HG02759 (cell line): ENCODE results near the gene CABP4.
"Not testable (repeated sequence)": the region's sequence is repeated elsewhere in the genome, so short reads cannot be mapped to it uniquely, and the experiment has no call there.

Source experiments
- ATAC-seq: cut with Tn5 transposase; IDR thresholded peaks from one replicate; pipeline ENCODE4 v1.9.1; 2021; ENCODE audit warnings: mild to moderate bottlenecking, moderate library complexity; ENCODE audit not compliant: unreplicated experiment

Gene CABP4

GRCh38 chr11:67452141-67452952 lies 2.8 kb upstream of the CABP4 start, which contains the start of gene GPR152:
TSS of gene GPR152 (minus strand) at chr11:67452729. CDS start at chr11:67452724, 5 bp downstream.
- ATAC-seq = no peak

- ATAC-seq = no peak
Measured at GRCh38 chr11:67453816-67454732, 1.1 kb upstream of the CABP4 start.

- ATAC-seq = no peak
Measured at GRCh38 chr11:67456068-67456705, 1.0 kb downstream of the CABP4 start.

GRCh38 chr11:67457453-67457852 lies 2.3 kb downstream of the CABP4 start:
- ATAC-seq = no peak

- ATAC-seq = no peak
Measured at GRCh38 chr11:67458266-67458665, 3.1 kb downstream of the CABP4 start.

GRCh38 chr11:67463186-67463585 lies 8.0 kb downstream of the CABP4 start:
- no peak for ATAC-seq

- ATAC-seq = no peak
Measured at GRCh38 chr11:67463680-67464410, 8.7 kb downstream of the CABP4 start.

GRCh38 chr11:67464411-67465188 lies 9.4 kb downstream of the CABP4 start:
- ATAC-seq = peak; percentile 52

- ATAC-seq = no peak
Measured at GRCh38 chr11:67465189-67465510, 10.0 kb downstream of the CABP4 start.

- ATAC-seq = not testable (repeated sequence)
Measured at GRCh38 chr11:67465530-67465929, 10.4 kb downstream of the CABP4 start.

GRCh38 chr11:67466367-67466766 lies 11.2 kb downstream of the CABP4 start:
- no peak for ATAC-seq

- no peak for ATAC-seq
Measured at GRCh38 chr11:67466962-67467771, 12.0 kb downstream of the CABP4 start.

- no peak for ATAC-seq
Measured at GRCh38 chr11:67468056-67468455, 12.9 kb downstream of the CABP4 start.

- no peak for ATAC-seq
Measured at GRCh38 chr11:67468456-67468758, 13.3 kb downstream of the CABP4 start.

- peak; percentile 75 for ATAC-seq
Measured at GRCh38 chr11:67468759-67469507, 13.8 kb downstream of the CABP4 start, which contains the start of gene TMEM134. TSS of gene TMEM134 (minus strand) at chr11:67469251. CDS start at chr11:67469192, 59 bp downstream.

- ATAC-seq = no peak
Measured at GRCh38 chr11:67469508-67469811, 14.3 kb downstream of the CABP4 start.

- no peak for ATAC-seq
Measured at GRCh38 chr11:67470337-67471002, 15.3 kb downstream of the CABP4 start.

- ATAC-seq = no peak
Measured at GRCh38 chr11:67472882-67473281, 17.7 kb downstream of the CABP4 start.
